Activated T-helper 2 cell treated with anti-CD3 and anti-CD28 coated beads, Interferon-gamma antibody, Interleukin-2, Interleukin-4, amounts not matched to agents 10 μg/mL and 5 μg/mL and 100 μg/mL, durations not matched to agents 14 hours and 24 hours and 36 hours (primary cell): ENCODE data around the gene LINGO4. TPM values are rescaled to one million over a fixed set of nuclear protein-coding genes. Genes with fewer than 3 reads are reported as not detected.

Experiments used
- DNase-seq: peaks from one replicate; pipeline ENCODE4 v3.0.0; 2021; ENCODE audit warnings: low spot score
- H3K27ac Mint-ChIP-seq: one replicate; pipeline ENCODE4 v1.8.0; 2021; ENCODE audit warnings: mixed read lengths
- H3K27me3 Mint-ChIP-seq: one replicate; pipeline ENCODE4 v1.8.0; 2021; ENCODE audit warnings: low read depth, mixed read lengths
- H3K36me3 Mint-ChIP-seq: one replicate; pipeline ENCODE4 v1.8.0; 2021; ENCODE audit warnings: low read depth, mixed read lengths
- H3K4me1 Mint-ChIP-seq: one replicate; pipeline ENCODE4 v1.8.0; 2021; ENCODE audit warnings: low read depth, mixed read lengths
- H3K4me3 Mint-ChIP-seq: one replicate; pipeline ENCODE4 v1.8.0; 2021; ENCODE audit warnings: low read depth, mild to moderate bottlenecking, moderate library complexity, mixed read lengths
- H3K9me3 Mint-ChIP-seq: one replicate; pipeline ENCODE4 v1.8.0; 2021; ENCODE audit warnings: mixed read lengths
- intact Hi-C: fragments of 100-400 bp; cut with micrococcal nuclease; formaldehyde crosslinking; loops from one replicate; pipeline ENCODE4 v1.15.1; 2023
- total RNA-seq: library from RNA; stranded (reverse); gene quantifications from 2 replicates; pipeline ENCODE4 v1.2.3, GENCODE V29; 2022

Gene LINGO4
- not detected in 2 replicates for total RNA-seq

GRCh38 chr1:151805066-151805820 is at the start of gene LINGO4:
LINGO4 (minus strand) TSS chr1:151805419; CDS start chr1:151802704, 2,715 bp downstream.
- Mint-ChIP-seq H3K36me3 (no peaks in the 10 kb centered on the region), H3K4me1 (no peaks in the 10 kb centered on the region), H3K4me3 (no peak within 1 kb of the TSS), H3K9me3 (no peaks in the 10 kb centered on the region), H3K27me3 (peaks cover 16% of the 10 kb centered on the region), H3K27ac (no peak within 1 kb of the TSS)
- intact Hi-C loops, result no loop called here
- no peak for DNase-seq

GRCh38 chr1:151854658-151855057 is 49.4 kb upstream of the LINGO4 start:
- Mint-ChIP-seq H3K9me3 (no peaks in the 10 kb centered on the region), H3K4me3 (no peak overlapping the region), H3K27me3 (no peaks in the 10 kb centered on the region), H3K36me3 (no peaks in the 10 kb centered on the region), H3K4me1 (peaks cover 3% of the 10 kb centered on the region), H3K27ac (no peak overlapping the region)
- intact Hi-C loops, result no loop called here
- DNase-seq, result no peak

GRCh38 chr1:151853411-151853943 is 48.3 kb upstream of the LINGO4 start, which contains the start of gene THEM5:
THEM5 (minus strand) TSS chr1:151853712; CDS start chr1:151853565, 147 bp downstream.
- intact Hi-C loops, result no loop called here
- no peak within 1 kb of the TSS for H3K27ac Mint-ChIP-seq
- DNase-seq, result no peak
- H3K36me3 Mint-ChIP-seq, result peaks cover 8% of the 10 kb centered on the region
- peaks cover 8% of the 10 kb centered on the region for H3K4me1 Mint-ChIP-seq
- no peak within 1 kb of the TSS for H3K4me3 Mint-ChIP-seq
- no peaks in the 10 kb centered on the region for H3K9me3 Mint-ChIP-seq
- no peaks in the 10 kb centered on the region for H3K27me3 Mint-ChIP-seq

GRCh38 chr1:151852733-151853132 is 47.5 kb upstream of the LINGO4 start:
- Mint-ChIP-seq H3K4me3 (no peak overlapping the region), H3K9me3 (no peaks in the 10 kb centered on the region), H3K27me3 (no peaks in the 10 kb centered on the region), H3K4me1 (peaks cover 11% of the 10 kb centered on the region), H3K27ac (no peak overlapping the region), H3K36me3 (peaks cover 8% of the 10 kb centered on the region)
- intact Hi-C loops, result no loop called here
- no peak for DNase-seq

- Mint-ChIP-seq H3K4me1 (peaks cover 11% of the 10 kb centered on the region), H3K4me3 (no peak overlapping the region), H3K27ac (no peak overlapping the region), H3K9me3 (no peaks in the 10 kb centered on the region), H3K27me3 (no peaks in the 10 kb centered on the region), H3K36me3 (peaks cover 8% of the 10 kb centered on the region)
- intact Hi-C loops, result no loop called here
- no peak for DNase-seq
These were observed 46.7 kb upstream of the LINGO4 start for GRCh38 chr1:151851886-151852285.

DNA sequence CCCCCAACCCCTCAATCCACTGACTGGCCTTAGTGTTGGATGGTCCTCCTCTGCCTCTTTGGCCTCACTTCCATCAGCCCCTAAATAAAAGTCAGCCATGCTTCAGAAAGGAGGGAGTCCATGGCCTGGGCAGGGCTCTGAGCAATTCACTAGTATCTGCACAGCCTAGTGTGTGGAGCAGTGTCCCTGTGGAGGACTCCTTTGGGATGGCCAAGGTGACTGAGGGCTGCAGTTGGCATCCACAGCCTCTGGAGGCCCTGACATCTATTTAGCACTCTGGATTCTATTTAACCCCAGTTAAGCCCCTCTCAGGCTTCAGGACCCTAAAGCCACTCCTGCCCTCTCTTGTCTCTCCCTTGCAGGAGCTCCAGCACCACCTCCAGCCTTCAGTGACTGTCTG is 44.7 kb upstream of the LINGO4 start:
- DNase-seq, result no peak
- peaks cover 21% of the 10 kb centered on the region for H3K4me1 Mint-ChIP-seq
- H3K9me3 Mint-ChIP-seq, result no peaks in the 10 kb centered on the region
- no peaks in the 10 kb centered on the region for H3K27me3 Mint-ChIP-seq
- H3K4me3 Mint-ChIP-seq, result no peak overlapping the region
- intact Hi-C loops, result loop anchor here (10.0 kb wide), 1 partner anchor 55 kb away; the partner anchor contains the start of gene THEM4
- peaks cover 24% of the 10 kb centered on the region for H3K36me3 Mint-ChIP-seq
- peak overlapping the region; percentile 82 for H3K27ac Mint-ChIP-seq

GRCh38 chr1:151849126-151849525 is 43.9 kb upstream of the LINGO4 start:
- Mint-ChIP-seq H3K9me3 (no peaks in the 10 kb centered on the region), H3K4me3 (no peak overlapping the region), H3K36me3 (peaks cover 31% of the 10 kb centered on the region), H3K27ac (peak overlapping the region; percentile 82), H3K27me3 (no peaks in the 10 kb centered on the region), H3K4me1 (peaks cover 21% of the 10 kb centered on the region)
- DNase-seq, result no peak
- intact Hi-C loops, result loop anchor here (10.0 kb wide), 1 partner anchor 56 kb away; the partner anchor contains the start of gene THEM4

- H3K27me3 Mint-ChIP-seq, result no peaks in the 10 kb centered on the region
- peak overlapping the region; percentile 63 for H3K27ac Mint-ChIP-seq
- DNase-seq, result no peak
- no peak overlapping the region for H3K4me3 Mint-ChIP-seq
- H3K36me3 Mint-ChIP-seq, result peaks cover 31% of the 10 kb centered on the region
- H3K4me1 Mint-ChIP-seq, result peaks cover 21% of the 10 kb centered on the region
- no peaks in the 10 kb centered on the region for H3K9me3 Mint-ChIP-seq
- intact Hi-C loops, result loop anchor here (10.0 kb wide), 1 partner anchor 57 kb away; the partner anchor contains the start of gene THEM4
These were observed 42.8 kb upstream of the LINGO4 start for GRCh38 chr1:151847867-151848596.

GRCh38 chr1:151846686-151847237 is 41.5 kb upstream of the LINGO4 start:
- no peaks in the 10 kb centered on the region for H3K27me3 Mint-ChIP-seq
- no peak overlapping the region for H3K4me3 Mint-ChIP-seq
- H3K9me3 Mint-ChIP-seq, result no peaks in the 10 kb centered on the region
- H3K36me3 Mint-ChIP-seq, result peaks cover 34% of the 10 kb centered on the region
- intact Hi-C loops, result loop anchor here (10.0 kb wide), 1 partner anchor 58 kb away; the partner anchor contains the start of gene THEM4
- H3K4me1 Mint-ChIP-seq, result peaks cover 21% of the 10 kb centered on the region
- DNase-seq, result no peak
- H3K27ac Mint-ChIP-seq, result peak overlapping the region; percentile 56

GRCh38 chr1:151846062-151846568 is 40.9 kb upstream of the LINGO4 start:
- Mint-ChIP-seq H3K36me3 (peaks cover 39% of the 10 kb centered on the region), H3K27me3 (no peaks in the 10 kb centered on the region), H3K9me3 (no peaks in the 10 kb centered on the region), H3K4me3 (no peak overlapping the region), H3K27ac (peak overlapping the region; percentile 56), H3K4me1 (peaks cover 28% of the 10 kb centered on the region)
- intact Hi-C loops, result loop anchor here (10.0 kb wide), 1 partner anchor 59 kb away; the partner anchor contains the start of gene THEM4
- no peak for DNase-seq

GRCh38 chr1:151843398-151843797 is 38.2 kb upstream of the LINGO4 start:
- intact Hi-C loops, result loop anchor here (10.0 kb wide), 1 partner anchor 61 kb away; the partner anchor contains the start of gene THEM4
- Mint-ChIP-seq H3K27ac (no peak overlapping the region), H3K4me3 (no peak overlapping the region), H3K4me1 (peaks cover 31% of the 10 kb centered on the region), H3K27me3 (no peaks in the 10 kb centered on the region), H3K36me3 (peaks cover 36% of the 10 kb centered on the region), H3K9me3 (no peaks in the 10 kb centered on the region)
- DNase-seq, result no peak

DNA sequence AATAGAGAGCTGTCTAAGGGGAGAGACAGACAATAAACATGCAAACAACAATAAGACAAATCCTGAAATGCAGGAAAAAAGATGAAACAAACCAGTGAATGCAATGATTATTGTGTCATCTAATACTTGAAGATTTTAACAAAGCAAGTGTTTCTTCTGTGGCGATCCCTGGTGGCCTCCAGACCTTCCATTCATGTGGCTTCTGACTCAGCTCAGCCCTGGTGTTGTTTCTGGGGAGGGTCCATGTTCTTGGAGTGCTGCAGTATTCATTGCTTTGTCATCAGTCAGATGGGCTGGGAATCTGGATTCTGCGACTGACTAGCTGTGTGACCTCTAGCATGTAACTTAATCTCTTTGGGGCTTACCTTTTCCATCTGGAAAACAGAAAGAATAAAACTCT is 35.9 kb upstream of the LINGO4 start:
- Mint-ChIP-seq H3K4me3 (no peak overlapping the region), H3K27me3 (no peaks in the 10 kb centered on the region), H3K9me3 (no peaks in the 10 kb centered on the region), H3K27ac (no peak overlapping the region), H3K36me3 (peaks cover 29% of the 10 kb centered on the region), H3K4me1 (peaks cover 36% of the 10 kb centered on the region)
- intact Hi-C loops, result loop anchor here (10.0 kb wide), 1 partner anchor 64 kb away; the partner anchor contains the start of gene THEM4
- DNase-seq, result no peak
